K562 (cell line): ENCODE data around the gene RANBP6. TPM values are rescaled to one million over a fixed set of nuclear protein-coding genes. Genes with fewer than 3 reads are reported as not detected.

Experiments
- CREB1 ChIP-seq, 2 experiments: sonication (generic) in 1 of 2; formaldehyde crosslinking in 1 of 2; IDR thresholded peaks; 2 replicates each; pipeline versions ENCODE4 v1.6.1 to v1.8.0; 2012 to 2022; ENCODE audit warnings: inconsistent platforms in 1 of 2, mild to moderate bottlenecking in 1 of 2, missing genetic modification reagents in 1 of 2, moderate library complexity in 1 of 2
- GABPA ChIP-seq: fragments of 200-800 bp; sonication (Bioruptor generic); conservative IDR thresholded peaks from 2 replicates; pipeline ENCODE4 v1.6.1; 2016; ENCODE audit warnings: low read depth, missing genetic modification characterization, missing compliant biosample characterization
- HNRNPH1 ChIP-seq: fragments of 200-400 bp; formaldehyde crosslinking; optimal IDR thresholded peaks from 2 replicates; pipeline ENCODE3; 2017; ENCODE audit warnings: low read depth, mild to moderate bottlenecking, low read length, moderate library complexity
- MNT ChIP-seq, 2 experiments: fragments of 450-650 bp; conservative IDR thresholded peaks; 2 replicates each; pipeline ENCODE4 v1.6.1; 2017; ENCODE audit warnings: mild to moderate bottlenecking in 2 of 2, moderate library complexity in 2 of 2
- POLR2G ChIP-seq: fragments of 200-400 bp; formaldehyde crosslinking; IDR thresholded peaks from 2 replicates; pipeline ENCODE4 v1.6.1; 2017; ENCODE audit warnings: low read depth, mild to moderate bottlenecking, antibody characterized with exemption, low read length, moderate library complexity
- ZBTB9 ChIP-seq: fragments of 450-650 bp; formaldehyde crosslinking; IDR thresholded peaks from 2 replicates; pipeline ENCODE4 v1.4.0; 2020; ENCODE audit warnings: mild to moderate bottlenecking, moderate library complexity
- ZFP91 ChIP-seq: sonication (generic); formaldehyde crosslinking; IDR thresholded peaks from 2 replicates; pipeline ENCODE4 v1.8.0; 2022; ENCODE audit warnings: mild to moderate bottlenecking, missing genetic modification reagents
- ZFX ChIP-seq: sonication (generic); formaldehyde crosslinking; IDR thresholded peaks from 2 replicates; pipeline ENCODE4 v1.8.0; 2022; ENCODE audit warnings: mild to moderate bottlenecking, missing genetic modification reagents, moderate library complexity
- ZNF407 ChIP-seq: fragments of 450-650 bp; IDR thresholded peaks from 2 replicates; pipeline ENCODE4 v1.6.1; 2016; ENCODE audit warnings: low read depth
- ZNF740 ChIP-seq, 3 experiments: fragments of 200-800 bp in 1 of 3; sonication (Bioruptor generic) in 1 of 3; sonication (generic) in 1 of 3; formaldehyde crosslinking in 1 of 3; IDR thresholded peaks; 2 replicates each; pipeline versions ENCODE4 v1.6.1 to v1.8.0; 2016 to 2022; ENCODE audit warnings: mild to moderate bottlenecking in 2 of 3, missing compliant biosample characterization in 2 of 3, missing genetic modification characterization in 2 of 3, missing genetic modification reagents in 1 of 3
- polyA plus RNA-seq, 8 experiments: library from polyadenylated mRNA; depleted of rRNA in 4 of 8; stranded (reverse) in 5 of 8; unstranded in 3 of 8; fragments of >200 nt; fragmentation: Nextera tagmentation in 2 of 8; fragmentation: Illumina TruSeq in 1 of 8; extraction: Ambion mirVana in 2 of 8; extraction: Trizol in 1 of 8; gene quantifications; 2 replicates each; pipeline versions ENCODE4 v1.2.1 to v1.2.3, GENCODE V29; 2011 to 2014; ENCODE audit warnings: inconsistent platforms in 1 of 8, missing spikeins in 1 of 8
- total RNA-seq, 7 experiments: library from RNA; depleted of rRNA in 6 of 7; stranded (reverse); fragments of >200 nt in 6 of 7; fragmentation: Illumina TruSeq in 2 of 7; extraction: Trizol in 2 of 7; gene quantifications; 2 replicates each; pipeline versions ENCODE4 v1.2.1 to v1.2.3, GENCODE V29; 2011 to 2021; ENCODE audit warnings: low replicate concordance in 1 of 7

RANBP6 gene
- total and polyA plus RNA-seq, 9 of the 15 experiments (the other 6 are each of a cell fraction or from before 2014, with no cell fraction given): 10.4 to 19.9 (median 11.5) TPM

GRCh38 chr9:6008169-6008979 is 7.0 kb downstream of the RANBP6 start (continued):
- TF ChIP-seq ZNF740 (CRISPR knock-in tag; IDR thresholded peaks at IDR 0.05) (0 out of 2 replicates have a peak, but pooled peaks have one; percentile 48), ZNF740 (tag; IDR thresholded peaks at IDR 0.05) (peak in 1 of 2 experiments; percentile 40; a peak in 1 of 4 replicates), ZBTB9 (CRISPR knock-in tag) (0 out of 2 replicates have a peak, but pooled peaks have one; percentile 6), CREB1 (IDR thresholded peaks at IDR 0.05) (peak; percentile 92), CREB1 (CRISPR knock-in tag; IDR thresholded peaks at IDR 0.05) (peak; percentile 85), ZFX (CRISPR knock-in tag) (peak; percentile 70), ZNF407 (peak; percentile 38; the same call in 1 of the 2 replicates), ZFP91 (CRISPR knock-in tag) (no peak), POLR2G (peak; percentile 56; the same call in 1 of the 2 replicates), MNT (conservative IDR thresholded peaks at IDR 0.05) (peak; percentile 26 to 64; a peak in 3 of 4 replicates), GABPA (peak; percentile 60), HNRNPH1 (no peak)
